PFSK-1 (cell line): Measurements from ENCODE around the gene RNPEP.

Experiments
- FOXP2 ChIP-seq: optimal IDR thresholded peaks from 2 replicates; pipeline ENCODE3; 2011; ENCODE audit warnings: borderline replicate concordance, control low read depth, inconsistent platforms; ENCODE audit not compliant: insufficient read depth; ENCODE audit errors: extremely low read length, extremely low read depth
- POLR2AphosphoS5 ChIP-seq: IDR thresholded peaks from 2 replicates; pipeline ENCODE4 v1.6.1; 2012; ENCODE audit warnings: low read depth, mild to moderate bottlenecking, control low read depth, low read length, moderate library complexity
- SIN3A ChIP-seq: IDR thresholded peaks from 2 replicates; pipeline ENCODE4 v1.6.1; 2012; ENCODE audit warnings: mild to moderate bottlenecking, low read length, moderate library complexity, borderline replicate concordance; ENCODE audit not compliant: insufficient read depth
- TAF1 ChIP-seq: IDR thresholded peaks from 2 replicates; pipeline ENCODE4 v1.6.1; 2012; ENCODE audit warnings: low read length, control low read depth, borderline replicate concordance; ENCODE audit not compliant: insufficient read depth
- TF ChIP-seq, protein P1 (sequence below), 2 experiments: IDR thresholded peaks; 2 replicates each; pipeline versions ENCODE4 v1.6.1 to v1.8.0; 2011 to 2012; ENCODE audit warnings: low read depth in 2 of 2, low read length in 2 of 2, control low read depth in 1 of 2, inconsistent platforms in 1 of 2, mild to moderate bottlenecking in 1 of 2, moderate library complexity in 1 of 2; ENCODE audit not compliant: insufficient read depth in 1 of 2

Gene RNPEP

DNA sequence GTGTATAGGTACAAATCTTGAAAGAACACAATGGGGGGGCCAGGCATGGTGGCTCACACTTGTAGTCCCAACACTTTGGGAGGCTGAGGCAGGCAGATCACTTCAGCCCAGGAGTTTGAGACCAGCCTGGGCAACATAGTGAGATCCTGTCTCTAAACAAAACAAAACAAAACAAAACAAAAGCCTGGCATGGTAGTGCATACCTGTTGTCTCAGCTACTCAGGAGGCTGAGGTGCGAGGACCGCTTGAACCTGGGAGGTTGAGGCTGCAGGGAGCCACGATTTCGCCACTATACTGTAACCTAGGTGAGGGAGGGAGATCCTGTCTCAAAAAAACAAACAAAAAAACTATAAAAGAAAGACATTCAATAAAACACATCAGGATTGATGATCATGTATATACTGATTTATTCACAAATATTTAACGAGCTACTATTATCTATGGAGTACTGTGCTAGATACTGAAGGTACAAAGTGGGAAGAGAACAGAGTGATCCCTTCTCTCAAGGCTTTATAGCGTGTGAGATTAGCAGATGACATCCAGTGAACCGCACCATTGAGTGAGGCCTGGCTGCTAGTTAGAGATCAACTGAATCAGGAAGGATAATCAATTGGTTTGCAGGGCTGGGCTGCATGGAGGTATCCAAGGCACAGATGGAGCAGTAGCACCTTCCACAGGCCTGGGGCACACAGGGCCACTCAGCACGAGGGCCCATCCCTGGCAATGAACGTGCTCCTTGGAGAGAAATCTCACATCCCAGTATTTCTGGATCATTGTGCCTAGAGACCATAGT, 54.3 kb downstream of the RNPEP start:
- TF ChIP-seq POLR2AphosphoS5: no peak
- TF ChIP-seq, protein P1, sequence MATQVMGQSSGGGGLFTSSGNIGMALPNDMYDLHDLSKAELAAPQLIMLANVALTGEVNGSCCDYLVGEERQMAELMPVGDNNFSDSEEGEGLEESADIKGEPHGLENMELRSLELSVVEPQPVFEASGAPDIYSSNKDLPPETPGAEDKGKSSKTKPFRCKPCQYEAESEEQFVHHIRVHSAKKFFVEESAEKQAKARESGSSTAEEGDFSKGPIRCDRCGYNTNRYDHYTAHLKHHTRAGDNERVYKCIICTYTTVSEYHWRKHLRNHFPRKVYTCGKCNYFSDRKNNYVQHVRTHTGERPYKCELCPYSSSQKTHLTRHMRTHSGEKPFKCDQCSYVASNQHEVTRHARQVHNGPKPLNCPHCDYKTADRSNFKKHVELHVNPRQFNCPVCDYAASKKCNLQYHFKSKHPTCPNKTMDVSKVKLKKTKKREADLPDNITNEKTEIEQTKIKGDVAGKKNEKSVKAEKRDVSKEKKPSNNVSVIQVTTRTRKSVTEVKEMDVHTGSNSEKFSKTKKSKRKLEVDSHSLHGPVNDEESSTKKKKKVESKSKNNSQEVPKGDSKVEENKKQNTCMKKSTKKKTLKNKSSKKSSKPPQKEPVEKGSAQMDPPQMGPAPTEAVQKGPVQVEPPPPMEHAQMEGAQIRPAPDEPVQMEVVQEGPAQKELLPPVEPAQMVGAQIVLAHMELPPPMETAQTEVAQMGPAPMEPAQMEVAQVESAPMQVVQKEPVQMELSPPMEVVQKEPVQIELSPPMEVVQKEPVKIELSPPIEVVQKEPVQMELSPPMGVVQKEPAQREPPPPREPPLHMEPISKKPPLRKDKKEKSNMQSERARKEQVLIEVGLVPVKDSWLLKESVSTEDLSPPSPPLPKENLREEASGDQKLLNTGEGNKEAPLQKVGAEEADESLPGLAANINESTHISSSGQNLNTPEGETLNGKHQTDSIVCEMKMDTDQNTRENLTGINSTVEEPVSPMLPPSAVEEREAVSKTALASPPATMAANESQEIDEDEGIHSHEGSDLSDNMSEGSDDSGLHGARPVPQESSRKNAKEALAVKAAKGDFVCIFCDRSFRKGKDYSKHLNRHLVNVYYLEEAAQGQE (IDR thresholded peaks at IDR 0.05; ENCODE audit: insufficient read depth in 1 of 2, low read depth in 2 of 2, low read length in 2 of 2): no peak
- TF ChIP-seq TAF1: no peak
- TF ChIP-seq SIN3A: no peak
- TF ChIP-seq FOXP2: no peak

DNA sequence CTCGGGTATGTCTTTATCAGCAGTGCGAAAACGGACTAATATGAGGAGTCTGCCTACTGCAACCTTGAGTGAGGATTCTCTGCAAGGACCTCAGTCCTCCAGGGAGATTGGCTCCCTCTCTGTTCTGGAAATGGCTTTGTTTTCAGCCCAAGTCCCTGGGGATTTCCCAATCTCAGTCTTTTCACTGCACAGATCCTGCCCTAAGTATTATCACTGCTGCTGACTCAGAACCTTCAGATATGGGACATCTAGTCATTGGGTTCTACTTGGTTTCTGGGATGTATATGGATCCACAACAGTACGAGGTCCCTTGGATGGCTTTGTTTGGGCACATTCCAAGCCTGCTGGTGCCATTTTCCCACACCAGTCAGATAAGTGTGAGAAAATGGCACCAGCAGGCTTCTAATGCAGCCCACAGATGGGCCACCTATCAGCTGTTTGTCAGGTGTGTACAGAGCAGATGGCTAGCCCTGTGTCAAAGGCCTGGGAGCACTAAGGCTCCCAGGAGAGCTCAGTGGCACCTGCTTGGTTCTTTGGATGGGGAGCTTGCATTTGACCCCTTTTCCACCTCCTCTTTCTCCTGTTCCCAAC, 55.4 kb downstream of the RNPEP start:
- TF ChIP-seq FOXP2 (no peak), POLR2AphosphoS5 (no peak), TAF1 (no peak), SIN3A (no peak)
- TF ChIP-seq, protein P1 (IDR thresholded peaks at IDR 0.05; ENCODE audit: insufficient read depth in 1 of 2, low read depth in 2 of 2, low read length in 2 of 2): no peak

DNA sequence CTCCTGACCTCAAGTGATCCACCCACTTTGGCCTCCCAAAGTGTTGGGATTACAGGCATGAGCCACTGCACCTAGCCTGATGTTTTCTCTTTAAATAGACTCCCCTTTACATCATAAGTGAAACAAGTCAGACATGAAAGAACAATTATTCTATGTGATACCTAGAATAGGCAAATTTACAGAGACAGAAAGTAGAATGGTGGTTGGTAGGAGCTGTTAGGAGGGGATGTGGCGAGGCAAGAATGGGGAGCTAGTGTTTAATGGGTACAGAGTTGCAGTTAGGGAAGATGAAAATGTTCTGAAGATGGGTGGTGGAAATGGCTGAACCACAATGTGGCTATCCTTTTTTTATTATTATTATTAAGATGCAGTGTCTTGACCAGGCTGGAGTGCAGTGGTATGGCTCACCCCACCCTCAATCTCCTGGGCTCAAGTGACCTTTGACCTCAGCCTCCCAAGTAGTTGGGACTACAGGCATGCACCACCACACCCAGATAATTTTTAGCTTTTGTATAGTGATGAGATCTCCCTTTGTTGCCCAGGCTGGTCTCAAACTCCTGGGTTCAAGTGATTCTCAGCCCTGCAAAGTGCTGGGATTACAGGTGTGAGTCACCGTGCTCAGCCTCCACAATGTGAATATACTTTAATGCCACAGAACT, 56.4 kb downstream of the RNPEP start:
- TF ChIP-seq, protein P1 (IDR thresholded peaks at IDR 0.05; ENCODE audit: insufficient read depth in 1 of 2, low read depth in 2 of 2, low read length in 2 of 2): no peak
- TF ChIP-seq FOXP2 (no peak), POLR2AphosphoS5 (no peak), SIN3A (no peak), TAF1 (no peak)

DNA sequence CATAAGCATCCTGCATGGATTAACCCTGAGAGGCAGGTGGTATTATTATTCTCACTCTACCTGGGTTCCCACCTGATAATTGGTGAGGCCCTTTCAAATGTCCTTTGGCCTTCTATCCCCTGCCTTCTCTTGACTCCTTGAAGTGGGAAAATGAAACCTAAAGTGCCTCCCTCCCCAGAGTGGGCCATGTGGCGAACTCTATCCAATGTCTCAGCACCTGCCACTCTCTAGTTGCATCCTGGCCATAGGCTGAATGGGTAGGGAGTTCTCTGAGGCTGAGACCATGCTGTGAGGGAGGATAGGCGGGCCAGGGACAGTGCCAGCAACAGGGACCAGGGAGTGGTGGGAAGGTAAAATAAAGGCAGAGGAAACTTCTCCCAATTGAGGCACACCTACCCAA, 63.3 kb downstream of the RNPEP start:
- no peak for TF ChIP-seq SIN3A
- TF ChIP-seq FOXP2: no peak
- no peak for TF ChIP-seq TAF1
- TF ChIP-seq, protein P1 (IDR thresholded peaks at IDR 0.05; ENCODE audit: insufficient read depth in 1 of 2, low read depth in 2 of 2, low read length in 2 of 2): no peak
- TF ChIP-seq POLR2AphosphoS5: no peak
